Lung (tissue), 12 donors: ENCODE measurements around the gene LIX1. TPM values are rescaled to one million over a fixed set of nuclear protein-coding genes. Genes with fewer than 3 reads are reported as not detected.

Experiments used
- ATAC-seq: fragments of 200-7000 bp; cut with Tn5 transposase; one replicate; pipeline ENCODE4 v1.9.1; 2020; ENCODE audit warnings: moderate number of reproducible peaks; ENCODE audit not compliant: insufficient read depth, low FRiP score
- DNase-seq, 3 donors: peaks; one replicate each; pipeline ENCODE4 v3.0.0-alpha.2; 2013 to 2017
- H3K27ac ChIP-seq, 2 donors: one replicate each; pipeline ENCODE4 v1.5.1; 2013; ENCODE audit warnings: mild to moderate bottlenecking in 2 of 2, moderate library complexity in 2 of 2, control low read depth in 1 of 2, inconsistent platforms in 1 of 2, low read depth in 1 of 2, low read length in 1 of 2
- H3K27me3 ChIP-seq, 3 donors: one replicate each; pipeline ENCODE4 v1.5.1; 2013; ENCODE audit warnings: low read length in 2 of 3; ENCODE audit not compliant: control insufficient read depth in 3 of 3, insufficient read depth in 3 of 3
- H3K36me3 ChIP-seq, 4 donors: one replicate each; pipeline ENCODE4 v1.5.1; 2013; ENCODE audit warnings: low read length in 4 of 4, mild to moderate bottlenecking in 1 of 4, moderate library complexity in 1 of 4; ENCODE audit not compliant: control insufficient read depth in 4 of 4, insufficient read depth in 4 of 4
- H3K4me1 ChIP-seq, 5 donors: one replicate each; pipeline ENCODE4 v1.5.1; 2013; ENCODE audit warnings: low read length in 5 of 5, mild to moderate bottlenecking in 2 of 5, moderate library complexity in 1 of 5; ENCODE audit not compliant: control insufficient read depth in 5 of 5, insufficient read depth in 5 of 5
- H3K4me3 ChIP-seq: one replicate; pipeline ENCODE4 v1.5.1; 2013; ENCODE audit warnings: mild to moderate bottlenecking, control low read depth, moderate library complexity
- H3K9ac ChIP-seq, 2 donors: one replicate each; pipeline ENCODE4 v1.5.1; 2013; ENCODE audit warnings: low read length in 2 of 2, control low read depth in 1 of 2; ENCODE audit not compliant: insufficient read depth in 1 of 2
- H3K9me3 ChIP-seq, 4 donors: one replicate each; pipeline ENCODE4 v1.5.1; 2013; ENCODE audit warnings: low read length in 3 of 4, mild to moderate bottlenecking in 1 of 4, moderate library complexity in 1 of 4; ENCODE audit not compliant: control insufficient read depth in 4 of 4, insufficient read depth in 3 of 4
- CTCF ChIP-seq: IDR thresholded peaks from 2 replicates; pipeline ENCODE4 v1.5.1; 2012; ENCODE audit warnings: mild to moderate bottlenecking; ENCODE audit errors: control extremely low read depth, extremely low read depth
- WGBS, 2 donors: extraction: QIAGEN DNeasy Blood & Tissue Kit; methylation state at CpG; one replicate each; pipeline ENCODE4 v1.1.7; 2013; 5-methylcytosine and 5-hydroxymethylcytosine counted together
- polyA plus RNA-seq, 2 donors: library from polyadenylated mRNA; stranded (reverse); fragments of 200-250 nt; gene quantifications; one replicate each; pipeline ENCODE4 v1.2.1, GENCODE V29; 2013
- total RNA-seq, 2 donors: library from RNA; depleted of rRNA in 1 of 2; stranded (reverse); fragments of >200 nt in 1 of 2; gene quantifications; one replicate each; pipeline ENCODE4 v1.2.1, GENCODE V29; 2014 to 2021
- donor health status: control.
- donor health status: control.
- donor health status: Bipolar disorder and iron deficiency.
- donor health status: healthy.
- donor health status: DM: yes; HTN: yes; CAD: no.

Gene LIX1
- total and polyA plus RNA-seq, 4 donors, result 0.11 TPM; not detected in 3

GRCh38 chr5:97102010-97102470 lies 40.4 kb downstream of the LIX1 start:
- Histone ChIP-seq H3K9ac (no peak overlapping the region), H3K27ac (no peak overlapping the region), H3K9me3 (no peaks in the 10 kb centered on the region), H3K36me3 (no peaks in the 10 kb centered on the region), H3K4me1 (peaks cover 0 to 7% (median 5%) of the 10 kb centered on the region in 5 donors), H3K27me3 (no peaks in the 10 kb centered on the region), H3K4me3 (no peak overlapping the region)
- ATAC-seq (no peak), DNase-seq (no peak)
- no peak for TF ChIP-seq CTCF
- 84 to 88% methylated on average over 8 of the region's 8 CpGs for whole genome bisulfite sequencing, 2 donors

- no peak overlapping the region for H3K9ac ChIP-seq
- no peak for DNase-seq
- H3K36me3 ChIP-seq, result no peaks in the 10 kb centered on the region
- H3K9me3 ChIP-seq, result no peaks in the 10 kb centered on the region
- H3K27ac ChIP-seq, result no peak overlapping the region
- ATAC-seq, result no peak
- peaks cover 0 to 7% (median 5%) of the 10 kb centered on the region in 5 donors for H3K4me1 ChIP-seq
- WGBS, 2 donors, result 84 to 85% methylated on average over 6 of the region's 6 CpGs
- no peak overlapping the region for H3K4me3 ChIP-seq
- no peak for TF ChIP-seq CTCF
- no peaks in the 10 kb centered on the region for H3K27me3 ChIP-seq
Measured at GRCh38 chr5:97101189-97101910, 41.1 kb downstream of the LIX1 start.

DNA sequence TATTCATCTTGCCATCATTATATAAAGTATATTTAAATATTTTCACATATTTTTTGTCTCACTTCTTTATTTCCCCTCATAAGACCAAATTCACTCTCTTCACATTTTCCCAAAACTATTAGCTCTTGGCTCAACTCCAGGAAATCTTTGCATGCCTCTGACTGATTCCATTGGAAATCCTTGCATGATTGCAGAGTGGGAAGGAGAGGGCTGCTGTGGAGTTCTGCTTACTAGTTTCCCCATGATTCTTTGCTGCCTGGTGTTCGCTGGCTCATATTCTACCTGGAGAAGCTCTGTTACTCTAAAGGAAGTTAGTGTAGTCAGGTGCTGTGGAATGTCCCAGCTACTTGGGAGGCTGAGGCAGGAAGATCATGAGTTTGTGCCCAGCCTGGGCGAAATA lies 41.9 kb downstream of the LIX1 start:
- no peaks in the 10 kb centered on the region for H3K9me3 ChIP-seq
- H3K36me3 ChIP-seq, result no peaks in the 10 kb centered on the region
- H3K9ac ChIP-seq, result no peak overlapping the region
- no peak overlapping the region for H3K27ac ChIP-seq
- no peaks in the 10 kb centered on the region for H3K27me3 ChIP-seq
- ATAC-seq (no peak), DNase-seq (peak in 2 of 3 donors; percentile 70 to 73)
- no peak for TF ChIP-seq CTCF
- no peak overlapping the region for H3K4me3 ChIP-seq
- peaks cover 0 to 13% (median 5%) of the 10 kb centered on the region in 5 donors for H3K4me1 ChIP-seq
- 76 to 93% methylated on average over 2 of the region's 2 CpGs for WGBS, 2 donors
